Stimulated activated CD4-positive, alpha-beta T cell treated with anti-CD3 and anti-CD28 coated beads, Interleukin-4, amount 100 ng/mL, for 4 hours (primary cell): ENCODE measurements around the gene ABHD2.
"Not testable (repeated sequence)": the region's sequence is repeated elsewhere in the genome, so short reads cannot be mapped to it uniquely, and the experiment has no call there.

ENCODE experiments used
- DNase-seq, 2 experiments: peaks; one replicate each; pipeline ENCODE4 v3.0.0-alpha.2; 2020

ABHD2 gene

GRCh38 chr15:89075846-89076245, 12.4 kb upstream of the ABHD2 start:
- no peak for DNase-seq

DNA sequence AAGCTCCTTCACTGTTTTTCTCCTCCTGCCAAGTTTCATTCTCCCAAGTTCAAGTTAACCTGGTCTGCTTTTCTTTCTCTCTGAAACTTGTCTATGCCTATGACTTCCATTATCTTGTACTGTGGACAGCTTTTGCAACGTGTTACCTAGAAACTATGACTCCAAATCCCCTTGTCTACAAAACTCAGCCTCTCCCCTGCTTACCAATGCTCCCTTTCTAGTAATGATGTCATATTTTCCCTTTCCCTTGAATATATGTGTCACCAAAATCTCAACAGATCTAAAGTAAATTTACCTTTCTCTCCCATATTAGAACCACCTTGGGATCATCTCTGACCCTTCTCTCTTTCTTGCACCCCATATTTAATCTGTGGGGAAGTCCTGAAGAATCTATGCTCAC, 10.5 kb upstream of the ABHD2 start:
- DNase-seq, result no peak

GRCh38 chr15:89078851-89079810, 9.1 kb upstream of the ABHD2 start:
- no peak for DNase-seq

DNA sequence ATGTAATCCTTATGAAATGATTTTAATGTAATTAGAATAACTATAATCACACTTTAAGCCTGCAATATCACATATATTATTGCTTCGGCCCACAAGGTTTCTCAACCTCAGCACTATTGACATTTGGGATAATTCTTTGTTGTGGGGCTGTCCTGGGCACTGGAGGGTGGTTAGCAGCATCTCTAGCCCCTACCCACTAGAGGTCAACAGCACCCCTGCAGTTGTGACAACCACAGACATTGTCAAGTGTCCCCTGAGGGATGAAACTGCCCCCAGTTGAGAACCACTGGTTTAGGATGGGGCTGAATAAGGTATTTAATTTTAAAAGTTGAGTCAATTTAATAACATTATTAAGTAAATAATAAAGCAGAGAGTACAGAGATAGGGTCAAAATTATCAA, 6.4 kb upstream of the ABHD2 start:
- DNase-seq, result no peak

DNA sequence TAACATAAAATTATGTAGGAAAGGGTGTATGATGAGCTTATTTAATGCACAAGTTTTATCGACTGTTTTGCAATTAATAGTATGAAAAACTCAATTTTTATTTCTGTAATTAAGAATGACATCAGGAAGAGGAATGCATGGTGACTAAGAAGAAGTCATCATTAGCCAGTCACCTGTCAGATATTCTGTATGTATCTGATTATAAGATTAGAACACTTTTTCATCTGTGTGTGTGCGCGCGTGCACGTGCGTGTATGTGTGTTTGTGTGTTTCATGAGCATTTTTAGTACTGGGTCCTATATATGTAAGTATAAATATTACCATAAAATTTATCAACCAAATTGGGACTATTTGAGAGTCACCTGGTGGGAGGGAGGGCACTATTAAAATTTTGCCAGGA, 5.0 kb upstream of the ABHD2 start:
- no peak for DNase-seq

DNA sequence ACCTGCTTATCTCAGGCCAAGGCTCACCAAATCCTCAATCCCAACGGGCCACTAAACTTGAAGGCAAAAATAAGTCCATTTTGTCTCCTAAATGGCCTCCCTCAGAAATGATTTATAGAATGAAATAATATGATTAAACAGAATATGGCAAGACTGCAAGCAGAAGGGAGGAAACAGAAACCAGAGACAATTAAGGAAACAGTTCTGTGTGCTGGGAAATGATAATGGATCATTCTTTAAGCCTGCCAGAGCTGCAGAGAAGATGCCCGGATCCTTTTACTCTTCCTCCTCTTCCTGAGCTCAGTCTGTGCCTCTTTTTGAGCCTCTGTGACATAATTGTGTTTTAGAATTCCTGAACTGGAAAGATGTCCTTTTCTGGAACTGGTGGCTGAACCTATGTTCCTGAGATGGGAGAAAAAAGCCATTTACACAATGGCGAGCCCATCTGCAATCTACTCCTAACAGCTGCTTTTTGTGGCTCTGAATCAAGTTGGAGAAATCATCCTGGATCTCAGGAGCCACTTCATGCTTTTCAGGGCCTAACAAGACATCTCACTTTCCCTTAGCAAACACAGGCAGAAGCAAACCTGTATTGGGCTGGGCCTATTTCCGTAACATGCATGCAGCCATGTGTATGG, 2.8 kb upstream of the ABHD2 start:
- no peak for DNase-seq

DNA sequence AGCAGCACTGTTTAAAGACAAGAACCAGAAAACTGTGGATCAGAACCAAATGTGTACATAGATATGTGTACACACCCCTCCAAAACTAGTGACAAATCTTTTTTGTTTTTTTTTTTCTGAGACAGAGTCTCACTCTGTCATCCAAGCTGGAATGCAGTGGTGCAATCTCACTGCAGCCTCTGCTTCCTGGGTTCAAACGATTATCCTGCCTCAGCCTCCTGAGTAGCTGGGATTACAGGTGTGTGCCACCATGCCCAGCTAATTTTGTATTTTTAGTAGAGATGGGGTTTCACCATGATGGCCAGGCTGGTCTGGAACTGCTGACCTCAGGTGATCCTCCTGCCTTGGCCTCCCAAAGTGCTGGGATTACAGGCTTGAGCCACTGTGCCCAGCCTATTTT, 2.3 kb upstream of the ABHD2 start:
- DNase-seq, result not testable (repeated sequence)

DNA sequence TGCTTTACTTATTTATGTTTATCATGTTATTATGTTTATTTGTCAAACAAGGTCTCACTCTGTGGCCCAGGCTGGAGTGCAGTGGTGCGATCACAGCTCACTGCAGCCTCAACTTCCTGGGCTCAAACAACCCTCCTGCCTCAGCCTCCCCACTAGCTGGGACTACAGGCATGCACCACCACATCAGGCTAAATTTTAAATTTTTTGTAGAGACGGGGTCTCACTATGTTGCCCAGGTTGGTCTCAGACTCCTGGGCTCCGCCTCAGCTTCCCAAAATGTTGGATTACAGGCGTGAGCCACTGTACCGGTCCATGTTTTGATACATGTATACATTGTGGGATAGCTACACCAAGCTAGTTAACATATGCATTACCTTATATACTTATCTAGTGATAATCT, 1.9 kb upstream of the ABHD2 start:
- not testable (repeated sequence) for DNase-seq

GRCh38 chr15:89087161-89087829, 961 bp upstream of the ABHD2 start:
- DNase-seq, result no peak

GRCh38 chr15:89088605-89089315, 504 bp downstream of the ABHD2 start:
- peak in 1 of 2 experiments; percentile 6 for DNase-seq

DNA sequence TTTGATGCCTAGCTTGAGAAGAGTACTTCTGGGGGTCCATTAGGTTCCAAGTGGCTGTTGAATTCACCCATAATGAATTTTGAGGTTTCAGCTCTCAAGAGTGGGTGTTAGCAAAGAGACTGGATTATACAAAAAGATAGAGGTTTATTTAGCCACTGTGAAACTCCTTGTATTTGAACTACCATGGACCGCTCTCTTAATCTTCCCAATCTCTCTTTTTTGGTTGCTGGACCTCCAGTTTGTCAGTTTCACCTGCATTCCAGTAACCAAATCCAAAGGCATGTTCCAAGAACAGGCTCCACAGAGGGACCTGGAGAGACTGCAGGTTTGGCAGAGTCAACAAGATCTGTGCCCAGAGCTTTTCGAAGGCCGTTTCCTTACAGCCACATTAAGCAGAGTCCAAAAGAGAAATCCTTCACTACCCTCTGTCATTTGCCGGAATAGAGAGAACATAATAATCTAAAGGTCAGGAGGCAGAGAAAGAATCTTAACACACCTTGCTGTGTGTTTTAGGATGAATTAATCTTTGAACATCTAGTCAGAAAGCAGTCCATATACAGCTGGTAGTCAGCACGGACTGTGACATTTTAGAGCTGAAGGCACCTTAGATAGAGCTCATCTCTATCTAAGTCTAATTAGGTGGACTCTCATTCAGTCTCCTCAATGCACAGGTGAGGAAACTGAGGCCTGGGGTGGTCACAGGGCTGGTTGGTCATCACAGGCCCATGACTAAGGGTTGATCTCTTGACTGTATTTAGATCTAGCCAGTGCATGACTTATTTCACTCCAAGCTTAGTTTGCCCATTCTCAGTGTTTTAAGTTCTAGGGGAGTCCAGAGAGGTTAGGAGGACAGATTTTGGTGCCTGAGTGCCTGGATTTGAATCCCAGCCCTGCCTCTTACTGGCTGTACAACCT, 1.3 kb downstream of the ABHD2 start:
- no peak for DNase-seq

- DNase-seq, result peak; percentile 44 to 57
Observed at GRCh38 chr15:89090791-89091626, 2.8 kb downstream of the ABHD2 start.

GRCh38 chr15:89091627-89092220, 3.5 kb downstream of the ABHD2 start:
- DNase-seq, result no peak

DNA sequence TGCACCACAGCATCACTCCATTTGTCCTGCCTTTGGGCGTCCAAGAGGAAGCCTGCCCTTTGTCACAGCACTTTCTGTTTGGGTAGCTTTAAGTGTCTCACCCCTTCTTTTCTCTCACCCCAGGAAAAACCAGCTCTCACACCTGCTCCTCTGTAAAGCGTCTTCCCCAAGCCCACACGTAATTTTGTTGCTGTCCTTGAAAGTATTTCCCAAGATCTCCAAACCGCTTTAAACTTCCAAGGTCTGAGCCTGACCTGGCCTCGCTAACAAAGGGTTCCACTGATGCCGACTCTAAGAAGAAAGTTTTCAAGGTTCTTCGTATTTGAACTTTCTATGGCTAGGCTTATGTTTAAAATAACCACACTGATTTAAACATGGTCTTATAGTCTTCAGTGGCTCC, 5.3 kb downstream of the ABHD2 start:
- no peak for DNase-seq

GRCh38 chr15:89095073-89095472, 6.8 kb downstream of the ABHD2 start:
- no peak for DNase-seq

- DNase-seq, result no peak
Observed at GRCh38 chr15:89095556-89095955, 7.3 kb downstream of the ABHD2 start.

DNA sequence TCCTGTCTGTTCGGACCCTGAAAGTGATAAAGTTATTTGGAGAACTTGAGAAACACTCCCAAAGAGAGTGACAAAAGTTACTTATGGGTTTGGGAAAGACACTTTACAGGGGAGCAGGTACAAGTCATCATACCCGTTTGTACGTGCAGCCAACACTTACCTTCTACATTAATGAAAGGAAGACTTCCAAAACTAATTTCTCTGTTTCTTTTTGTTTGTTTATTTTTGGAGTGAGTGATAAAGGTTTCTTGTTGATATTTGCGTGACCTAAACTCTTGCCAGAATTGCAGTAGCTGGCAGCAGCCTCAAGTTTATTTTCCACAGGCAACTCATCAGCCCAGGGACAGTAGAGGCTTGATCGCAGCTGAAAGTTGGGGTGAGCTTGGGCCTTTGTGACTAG, 8.4 kb downstream of the ABHD2 start:
- DNase-seq, result no peak

- DNase-seq, result no peak
Observed at GRCh38 chr15:89097313-89097712, 9.1 kb downstream of the ABHD2 start.

- no peak for DNase-seq
Observed at GRCh38 chr15:89098281-89098680, 10.0 kb downstream of the ABHD2 start.

GRCh38 chr15:89099968-89100367, 11.7 kb downstream of the ABHD2 start:
- DNase-seq, result no peak
